Type B pancreatic cell (in vitro differentiated cells): ENCODE results near the gene ITPR2. TPM values are rescaled to one million over a fixed set of nuclear protein-coding genes. Genes with fewer than 3 reads are reported as not detected.

Experiments
- DNase-seq: peaks from one replicate; pipeline ENCODE4 v3.0.0; 2021; ENCODE audit warnings: mixed read lengths; ENCODE audit not compliant: unreplicated experiment; ENCODE audit errors: extremely low spot score
- H3K27ac Mint-ChIP-seq: 2 replicates; pipeline ENCODE4 v1.8.0; 2021; ENCODE audit warnings: mild to moderate bottlenecking, mixed read lengths
- H3K27me3 Mint-ChIP-seq: 2 replicates; pipeline ENCODE4 v1.8.0; 2021; ENCODE audit warnings: mixed read lengths
- H3K36me3 Mint-ChIP-seq: 2 replicates; pipeline ENCODE4 v1.8.0; 2021; ENCODE audit warnings: mixed read lengths
- H3K4me1 Mint-ChIP-seq: one replicate; pipeline ENCODE4 v1.8.0; 2021; ENCODE audit warnings: mixed read lengths; ENCODE audit not compliant: unreplicated experiment
- H3K4me3 Mint-ChIP-seq: 2 replicates; pipeline ENCODE4 v1.8.0; 2021; ENCODE audit warnings: mild to moderate bottlenecking, mixed read lengths
- H3K9me3 Mint-ChIP-seq: 2 replicates; pipeline ENCODE4 v1.8.0; 2021; ENCODE audit warnings: mixed read lengths
- total RNA-seq: library from RNA; stranded (reverse); gene quantifications from 2 replicates; pipeline ENCODE4 v1.2.1, GENCODE V29; 2021; ENCODE audit warnings: low replicate concordance
- TF ChIP-seq, protein P1 (sequence below): fragments of 200-600 bp; sonication (generic); conservative IDR thresholded peaks from 2 replicates; pipeline ENCODE4 v1.5.0; 2021; ENCODE audit warnings: antibody characterized with exemption, mild to moderate bottlenecking

Gene ITPR2
- total RNA-seq, 1 donor from 2014 or later = 33.7 TPM

DNA sequence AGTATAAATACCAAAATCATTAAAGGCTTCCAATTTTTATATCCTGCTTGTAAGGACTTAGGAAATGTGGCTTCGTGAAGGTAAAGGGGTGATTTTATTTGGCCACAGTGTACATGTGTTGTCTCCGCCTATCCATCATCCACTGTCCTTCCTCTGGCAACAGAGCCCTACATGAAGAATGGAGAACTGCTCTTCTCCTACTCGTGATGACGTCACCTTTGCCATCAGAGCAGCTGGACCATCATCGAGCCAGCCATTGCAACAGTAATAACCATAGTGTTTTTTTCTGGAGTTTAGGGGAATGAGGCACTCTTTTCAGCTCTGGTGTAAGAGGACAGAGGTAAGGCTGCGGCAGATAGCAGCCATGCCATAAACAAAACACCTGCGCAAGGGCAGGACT is 19.2 kb downstream of the ITPR2 start:
- H3K4me3 Mint-ChIP-seq = no peak overlapping the region
- H3K36me3 Mint-ChIP-seq = peaks cover 37% of the 10 kb centered on the region
- H3K27me3 Mint-ChIP-seq = no peaks in the 10 kb centered on the region
- H3K27ac Mint-ChIP-seq = no peak overlapping the region
- TF ChIP-seq, protein P1, sequence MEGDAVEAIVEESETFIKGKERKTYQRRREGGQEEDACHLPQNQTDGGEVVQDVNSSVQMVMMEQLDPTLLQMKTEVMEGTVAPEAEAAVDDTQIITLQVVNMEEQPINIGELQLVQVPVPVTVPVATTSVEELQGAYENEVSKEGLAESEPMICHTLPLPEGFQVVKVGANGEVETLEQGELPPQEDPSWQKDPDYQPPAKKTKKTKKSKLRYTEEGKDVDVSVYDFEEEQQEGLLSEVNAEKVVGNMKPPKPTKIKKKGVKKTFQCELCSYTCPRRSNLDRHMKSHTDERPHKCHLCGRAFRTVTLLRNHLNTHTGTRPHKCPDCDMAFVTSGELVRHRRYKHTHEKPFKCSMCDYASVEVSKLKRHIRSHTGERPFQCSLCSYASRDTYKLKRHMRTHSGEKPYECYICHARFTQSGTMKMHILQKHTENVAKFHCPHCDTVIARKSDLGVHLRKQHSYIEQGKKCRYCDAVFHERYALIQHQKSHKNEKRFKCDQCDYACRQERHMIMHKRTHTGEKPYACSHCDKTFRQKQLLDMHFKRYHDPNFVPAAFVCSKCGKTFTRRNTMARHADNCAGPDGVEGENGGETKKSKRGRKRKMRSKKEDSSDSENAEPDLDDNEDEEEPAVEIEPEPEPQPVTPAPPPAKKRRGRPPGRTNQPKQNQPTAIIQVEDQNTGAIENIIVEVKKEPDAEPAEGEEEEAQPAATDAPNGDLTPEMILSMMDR = no peak
- no peak for DNase-seq
- no peaks in the 10 kb centered on the region for H3K9me3 Mint-ChIP-seq
- peaks cover 4% of the 10 kb centered on the region for H3K4me1 Mint-ChIP-seq

DNA sequence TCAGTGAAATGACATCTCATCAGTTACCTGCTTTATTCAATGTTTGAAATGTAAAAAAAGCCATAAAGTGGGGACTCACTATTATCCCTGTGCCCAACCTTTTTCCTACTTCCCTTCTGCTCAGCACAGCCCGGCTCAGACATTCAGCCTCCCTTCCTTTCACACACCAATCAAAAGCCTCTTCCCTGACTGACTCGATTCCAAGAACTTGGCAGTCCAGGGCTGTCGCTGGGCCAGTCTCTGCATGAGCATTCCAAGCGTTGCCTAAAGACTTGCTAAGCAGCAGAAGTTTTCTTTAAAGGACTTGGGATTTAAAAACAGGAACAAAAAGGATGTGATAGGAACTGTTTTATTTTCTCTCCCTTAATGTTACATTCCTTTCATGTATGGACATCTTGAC is 22.7 kb downstream of the ITPR2 start:
- Mint-ChIP-seq H3K36me3 (peaks cover 41% of the 10 kb centered on the region), H3K27me3 (no peaks in the 10 kb centered on the region), H3K9me3 (no peaks in the 10 kb centered on the region), H3K4me3 (no peak overlapping the region), H3K4me1 (peaks cover 4% of the 10 kb centered on the region), H3K27ac (no peak overlapping the region)
- DNase-seq = no peak
- TF ChIP-seq, protein P1 = no peak

DNA sequence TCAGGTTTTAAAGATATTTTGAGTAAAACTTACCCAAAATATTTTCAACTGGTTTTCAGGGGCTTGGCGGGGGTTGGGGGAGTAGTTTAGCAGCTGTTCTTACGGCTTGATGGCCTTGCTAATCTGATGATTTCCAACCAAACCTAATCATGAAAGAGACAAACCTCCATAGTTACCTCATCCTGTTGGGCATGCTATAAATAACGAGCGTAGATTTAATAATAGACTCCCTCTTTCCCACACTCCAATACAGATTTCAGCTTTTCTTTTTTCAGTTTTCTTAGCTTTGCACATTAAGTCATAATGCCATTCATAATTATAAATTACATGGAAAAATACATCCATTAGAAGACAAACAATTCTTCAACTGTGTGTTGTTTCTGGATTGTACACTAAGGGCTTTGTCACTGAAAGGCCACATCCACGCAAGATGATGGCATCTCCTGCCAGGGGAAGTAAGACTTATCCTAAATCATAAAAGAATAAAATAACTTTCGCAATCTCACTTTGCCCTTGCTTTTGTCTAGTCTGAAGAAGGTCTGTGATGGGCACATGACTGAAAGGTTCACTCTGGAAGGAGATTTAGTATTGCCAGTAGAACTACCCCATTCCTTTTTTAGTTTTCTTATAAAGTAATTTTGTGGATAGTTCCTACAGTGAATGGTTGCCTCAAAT is 23.2 kb downstream of the ITPR2 start:
- peaks cover 42% of the 10 kb centered on the region for H3K36me3 Mint-ChIP-seq
- H3K4me3 Mint-ChIP-seq = no peak overlapping the region
- no peaks in the 10 kb centered on the region for H3K27me3 Mint-ChIP-seq

DNA sequence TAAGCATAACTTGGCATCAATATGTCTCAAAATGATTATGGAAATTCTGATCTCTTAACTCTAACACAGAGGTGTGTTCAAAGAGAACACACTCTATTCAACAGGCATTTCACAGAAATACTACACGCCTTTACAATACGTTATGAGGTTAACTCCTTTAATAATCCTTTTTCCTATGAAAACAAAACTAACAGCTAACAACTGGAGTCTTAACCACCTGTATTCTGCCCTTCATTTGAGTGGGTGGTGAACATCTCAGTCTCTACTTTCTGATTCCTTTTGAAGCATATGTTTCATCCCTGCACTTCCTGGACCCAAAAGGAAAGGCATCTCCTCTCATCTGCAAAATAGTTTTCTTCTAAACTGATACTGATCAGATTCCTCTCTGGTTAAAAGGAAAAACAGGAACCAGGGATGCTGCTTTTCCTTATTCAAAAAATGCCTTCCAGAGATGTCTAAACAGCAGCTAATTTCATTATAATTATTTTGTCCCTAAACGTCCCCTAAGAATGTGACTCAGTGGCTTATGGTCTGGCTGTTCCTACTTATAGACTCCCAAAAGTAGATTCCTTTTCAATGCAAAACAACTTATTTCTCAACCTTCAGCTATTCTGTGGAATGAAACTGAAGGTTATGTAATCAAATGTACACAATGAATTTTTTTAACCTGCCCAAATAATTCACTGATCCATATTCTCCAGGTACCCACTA is 24.1 kb downstream of the ITPR2 start:
- TF ChIP-seq, protein P1 = no peak
- Mint-ChIP-seq H3K4me1 (peaks cover 4% of the 10 kb centered on the region), H3K4me3 (no peak overlapping the region), H3K36me3 (peaks cover 41% of the 10 kb centered on the region), H3K27me3 (no peaks in the 10 kb centered on the region), H3K27ac (no peak overlapping the region), H3K9me3 (no peaks in the 10 kb centered on the region)
- no peak for DNase-seq

More for the DNA sequence above, 23.2 kb downstream of the ITPR2 start:
- TF ChIP-seq, protein P1 = no peak
- DNase-seq = no peak
- Mint-ChIP-seq H3K27ac (no peak overlapping the region), H3K9me3 (no peaks in the 10 kb centered on the region), H3K4me1 (peaks cover 4% of the 10 kb centered on the region)

DNA sequence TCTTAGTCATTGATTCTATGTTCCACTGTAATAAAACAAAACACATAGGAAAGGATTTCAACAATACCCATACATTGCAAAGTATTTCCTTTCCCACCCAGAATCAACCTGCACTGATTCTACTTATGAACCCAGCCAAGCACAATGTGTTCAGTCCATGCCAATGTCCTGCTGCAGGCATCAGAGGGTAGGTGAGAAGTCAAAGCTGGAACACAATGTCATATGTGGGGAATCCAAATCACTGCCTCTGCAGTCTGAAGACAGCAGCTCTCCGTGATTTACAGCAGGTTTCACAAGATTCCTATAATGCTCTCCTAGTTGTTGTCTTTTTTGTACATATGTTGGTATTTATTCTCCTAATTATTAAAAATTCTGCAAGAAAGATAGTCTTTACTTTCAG is 25.7 kb downstream of the ITPR2 start:
- TF ChIP-seq, protein P1 = no peak
- Mint-ChIP-seq H3K27ac (no peak overlapping the region), H3K4me3 (no peak overlapping the region), H3K27me3 (no peaks in the 10 kb centered on the region), H3K36me3 (peaks cover 37% of the 10 kb centered on the region), H3K9me3 (no peaks in the 10 kb centered on the region), H3K4me1 (peaks cover 7% of the 10 kb centered on the region)
- DNase-seq = no peak
